H9 (cell line): ENCODE data around the gene PRSS8. TPM values are rescaled to one million over a fixed set of nuclear protein-coding genes. Genes with fewer than 3 reads are reported as not detected.
A peak's percentile ranks its signal among the peaks of the same experiment; 100 is the strongest.

ENCODE experiments used
- DNase-seq: peaks from one replicate; pipeline ENCODE4 v3.0.0-alpha.2; 2017
- H2AFZ ChIP-seq: one replicate; pipeline ENCODE4 v1.6.1; 2013; ENCODE audit warnings: mild to moderate bottlenecking, low read length, control low read depth, moderate library complexity
- H2AK5ac ChIP-seq: 2 replicates; pipeline ENCODE4 v1.6.1; 2013; ENCODE audit warnings: low read length, control low read depth, mixed read lengths; ENCODE audit not compliant: insufficient read length
- H2BK120ac ChIP-seq: one replicate; pipeline ENCODE4 v1.6.1; 2013; ENCODE audit warnings: low read depth, mild to moderate bottlenecking, low read length, control low read depth, inconsistent platforms; ENCODE audit not compliant: poor library complexity, severe bottlenecking
- H2BK12ac ChIP-seq: 2 replicates; pipeline ENCODE4 v1.6.1; 2013; ENCODE audit warnings: low read length, control low read depth, mixed read lengths, low read depth; ENCODE audit not compliant: insufficient read length
- H2BK15ac ChIP-seq: 2 replicates; pipeline ENCODE4 v1.6.1; 2013; ENCODE audit warnings: low read depth, low read length, control low read depth
- H2BK20ac ChIP-seq: one replicate; pipeline ENCODE4 v1.6.1; 2013; ENCODE audit warnings: low read depth, mild to moderate bottlenecking, low read length, control low read depth, inconsistent platforms; ENCODE audit not compliant: poor library complexity, severe bottlenecking
- H2BK5ac ChIP-seq: 2 replicates; pipeline ENCODE4 v1.6.1; 2013; ENCODE audit warnings: low read length, control low read depth, mixed read lengths; ENCODE audit not compliant: insufficient read length
- H3K14ac ChIP-seq: 2 replicates; pipeline ENCODE4 v1.6.1; 2013; ENCODE audit warnings: low read length, control low read depth; ENCODE audit not compliant: insufficient read depth
- H3K18ac ChIP-seq: 2 replicates; pipeline ENCODE4 v1.6.1; 2013; ENCODE audit warnings: low read depth, mild to moderate bottlenecking, mixed read lengths, low read length, control low read depth; ENCODE audit not compliant: insufficient read length
- H3K23ac ChIP-seq: 2 replicates; pipeline ENCODE4 v1.6.1; 2013; ENCODE audit warnings: low read length, control low read depth, mixed read lengths, low read depth; ENCODE audit not compliant: insufficient read length
- H3K23me2 ChIP-seq: 2 replicates; pipeline ENCODE4 v1.6.1; 2013; ENCODE audit warnings: low read depth, mild to moderate bottlenecking, mixed read lengths, low read length, control low read depth; ENCODE audit not compliant: insufficient read length, poor library complexity, severe bottlenecking
- H3K27ac ChIP-seq: 2 replicates; pipeline ENCODE4 v1.5.1; 2013; ENCODE audit warnings: low read length, control low read depth, mixed read lengths, low read depth; ENCODE audit not compliant: insufficient read length
- H3K27me3 ChIP-seq: 2 replicates; pipeline ENCODE4 v1.6.1; 2013; ENCODE audit warnings: low read length, control low read depth, inconsistent platforms; ENCODE audit not compliant: insufficient read depth
- H3K4ac ChIP-seq: 2 replicates; pipeline ENCODE4 v1.6.1; 2013; ENCODE audit warnings: low read depth, mild to moderate bottlenecking, control low read depth, inconsistent platforms, low read length, moderate library complexity
- H3K4me1 ChIP-seq: 2 replicates; pipeline ENCODE4 v1.6.1; 2013; ENCODE audit warnings: low read length, control low read depth, inconsistent platforms; ENCODE audit not compliant: insufficient read depth
- H3K4me2 ChIP-seq: 2 replicates; pipeline ENCODE4 v1.6.1; 2013; ENCODE audit warnings: low read length, control low read depth, mixed read lengths; ENCODE audit not compliant: insufficient read length, insufficient read depth
- H3K56ac ChIP-seq: 2 replicates; pipeline ENCODE4 v1.6.1; 2013; ENCODE audit warnings: low read depth, mild to moderate bottlenecking, mixed read lengths, low read length, control low read depth; ENCODE audit not compliant: insufficient read length
- H3K79me1 ChIP-seq: 2 replicates; pipeline ENCODE4 v1.6.1; 2013; ENCODE audit warnings: low read depth, mild to moderate bottlenecking, moderate library complexity, low read length, control low read depth, inconsistent platforms; ENCODE audit not compliant: insufficient read depth, poor library complexity, severe bottlenecking
- H3K79me2 ChIP-seq: 2 replicates; pipeline ENCODE4 v1.6.1; 2013; ENCODE audit warnings: low read length, control low read depth, inconsistent platforms; ENCODE audit not compliant: insufficient read depth
- H3K9ac ChIP-seq: 2 replicates; pipeline ENCODE4 v1.6.1; 2013; ENCODE audit warnings: low read length, control low read depth, mixed read lengths; ENCODE audit not compliant: insufficient read length; ENCODE audit errors: extremely low read depth
- H3K9me3 ChIP-seq: one replicate; pipeline ENCODE4 v1.6.1; 2013; ENCODE audit warnings: low read depth, low read length, inconsistent platforms; ENCODE audit not compliant: control insufficient read depth
- H3T11ph ChIP-seq: one replicate; pipeline ENCODE4 v1.6.1; 2013; ENCODE audit warnings: mild to moderate bottlenecking, low read length, control low read depth, inconsistent platforms
- H4K20me1 ChIP-seq: one replicate; pipeline ENCODE4 v1.6.1; 2013; ENCODE audit not compliant: control insufficient read depth, insufficient read length, insufficient read depth
- H4K5ac ChIP-seq: 2 replicates; pipeline ENCODE4 v1.6.1; 2013; ENCODE audit warnings: low read depth, mild to moderate bottlenecking, mixed read lengths, low read length, control low read depth; ENCODE audit not compliant: insufficient read length
- H4K8ac ChIP-seq: replicated peaks from 2 replicates; pipeline ENCODE4 v1.6.1; 2013; ENCODE audit warnings: low read length, control low read depth, mixed read lengths, low read depth; ENCODE audit not compliant: insufficient read length
- H4K91ac ChIP-seq: 2 replicates; pipeline ENCODE4 v1.6.1; 2013; ENCODE audit warnings: low read depth, mild to moderate bottlenecking, moderate library complexity, mixed read lengths, low read length, control low read depth; ENCODE audit not compliant: insufficient read length
- H3K27ac Mint-ChIP-seq, 3 experiments: 2 replicates in 2 of 3; 3 replicates in 1 of 3; pipeline ENCODE4 v1.8.0; 2020 to 2021; ENCODE audit warnings: mixed read lengths in 3 of 3, mild to moderate bottlenecking in 1 of 3, moderate library complexity in 1 of 3
- H3K27me3 Mint-ChIP-seq: 2 replicates; pipeline ENCODE4 v1.8.0; 2021; ENCODE audit warnings: low read depth, mild to moderate bottlenecking, moderate library complexity, mixed read lengths
- H3K36me3 Mint-ChIP-seq, 3 experiments: 2 replicates in 2 of 3; 3 replicates in 1 of 3; pipeline ENCODE4 v1.8.0; 2020 to 2021; ENCODE audit warnings: low read depth in 3 of 3, mixed read lengths in 3 of 3; ENCODE audit not compliant: insufficient read depth in 1 of 3
- H3K4me1 Mint-ChIP-seq, 2 experiments: 2 replicates each; pipeline ENCODE4 v1.8.0; 2020; ENCODE audit warnings: mixed read lengths in 2 of 2
- H3K4me3 Mint-ChIP-seq, 2 experiments: 2 replicates in 1 of 2; 3 replicates in 1 of 2; pipeline ENCODE4 v1.8.0; 2020 to 2021; ENCODE audit warnings: mild to moderate bottlenecking in 2 of 2, mixed read lengths in 2 of 2, moderate library complexity in 1 of 2
- H3K9me3 Mint-ChIP-seq, 2 experiments: 2 replicates in 1 of 2; 3 replicates in 1 of 2; pipeline ENCODE4 v1.8.0; 2020; ENCODE audit warnings: mild to moderate bottlenecking in 2 of 2, mixed read lengths in 2 of 2, moderate library complexity in 1 of 2
- WGBS: extraction: QIAGEN DNeasy Blood & Tissue Kit; methylation state at CpG from one replicate; pipeline ENCODE4 v1.1.7; 2013; ENCODE audit warnings: missing lambda C conversion rate, low lambda C conversion rate, mixed read lengths; ENCODE audit not compliant: insufficient read length; ENCODE audit errors: extremely low coverage; 5-methylcytosine and 5-hydroxymethylcytosine counted together
- total RNA-seq: library from RNA; stranded (reverse); gene quantifications from 2 replicates; pipeline ENCODE4 v1.2.1, GENCODE V29; 2021
- TF ChIP-seq, protein P1 (sequence below): fragments of 200-600 bp; sonication (generic); conservative IDR thresholded peaks from 3 replicates; pipeline ENCODE4 v1.8.0; 2021; ENCODE audit warnings: antibody characterized with exemption, mild to moderate bottlenecking

The PRSS8 gene
- total RNA-seq, 1 experiment from 2014 or later, result 64.0 TPM

DNA sequence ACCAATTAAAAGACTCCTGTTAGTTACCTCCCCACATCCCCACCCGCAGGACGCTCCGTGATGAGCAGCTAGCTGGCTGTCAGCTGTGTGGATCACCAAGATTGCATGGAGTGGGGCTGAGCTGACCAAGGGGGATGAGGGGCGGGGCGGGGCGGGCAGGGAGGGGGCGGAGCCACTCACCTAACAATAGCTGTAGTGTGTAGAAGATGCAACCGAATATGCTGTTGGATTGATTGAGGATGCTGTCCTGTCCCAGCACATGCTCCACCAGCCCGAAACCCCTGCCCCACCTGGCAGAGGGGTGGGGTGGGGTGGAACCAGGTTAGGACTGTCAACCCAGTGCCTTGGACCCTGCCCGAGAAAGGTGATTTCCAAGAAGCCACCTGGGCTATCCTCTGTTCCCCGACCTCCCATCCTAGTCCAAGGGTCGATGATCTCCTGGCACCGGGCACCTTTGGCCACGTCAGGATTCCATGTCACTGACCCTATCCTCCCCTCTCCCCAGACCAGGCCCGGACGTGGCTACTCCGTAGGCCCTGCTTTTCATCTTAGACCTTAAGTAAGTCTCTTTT, 42.3 kb downstream of the PRSS8 start:
- Histone ChIP-seq H3K4me2 (peak overlapping the region; percentile 52), H2BK15ac (no peak overlapping the region), H3K27ac (no peak overlapping the region), H3K23ac (no peak overlapping the region), H2BK5ac (no peak overlapping the region), H2AFZ (no peak overlapping the region), H3K79me1 (peaks cover 2% of the 10 kb centered on the region), H4K20me1 (peaks cover 3% of the 10 kb centered on the region), H3K4me1 (peaks cover 2% of the 10 kb centered on the region; the same call in 1 of the 2 replicates), H2BK20ac (no peak overlapping the region), H3K56ac (no peak overlapping the region), H3K23me2 (peaks cover 11% of the 10 kb centered on the region), H3K9me3 (no peaks in the 10 kb centered on the region), H2BK12ac (no peak overlapping the region), H3K9ac (no peak overlapping the region), H3K18ac (no peak overlapping the region), H3T11ph (no peak overlapping the region), H3K79me2 (peaks cover 2% of the 10 kb centered on the region; the same call in 1 of the 2 replicates), H3K27me3 (no peaks in the 10 kb centered on the region), H2BK120ac (no peak overlapping the region), H4K5ac (no peak overlapping the region), H4K91ac (no peak overlapping the region), H4K8ac (no peak overlapping the region), H3K14ac (no peak overlapping the region), H2AK5ac (no peak overlapping the region), H3K4ac (no peak overlapping the region)
- Mint-ChIP-seq H3K27me3 (no peaks in the 10 kb centered on the region; the same call in 1 of the 2 replicates), H3K4me3 (peak overlapping the region; percentile 92 to 99), H3K36me3 (peaks cover 5 to 22% (median 22%) of the 10 kb centered on the region in 3 experiments; a peak in 6 of 7 replicates), H3K27ac (no peak overlapping the region), H3K9me3 (no peaks in the 10 kb centered on the region; a peak in 1 of 5 replicates), H3K4me1 (peaks cover 9 to 15% of the 10 kb centered on the region in 2 experiments)
- DNase-seq, result peak; percentile 69
- TF ChIP-seq, protein P1, sequence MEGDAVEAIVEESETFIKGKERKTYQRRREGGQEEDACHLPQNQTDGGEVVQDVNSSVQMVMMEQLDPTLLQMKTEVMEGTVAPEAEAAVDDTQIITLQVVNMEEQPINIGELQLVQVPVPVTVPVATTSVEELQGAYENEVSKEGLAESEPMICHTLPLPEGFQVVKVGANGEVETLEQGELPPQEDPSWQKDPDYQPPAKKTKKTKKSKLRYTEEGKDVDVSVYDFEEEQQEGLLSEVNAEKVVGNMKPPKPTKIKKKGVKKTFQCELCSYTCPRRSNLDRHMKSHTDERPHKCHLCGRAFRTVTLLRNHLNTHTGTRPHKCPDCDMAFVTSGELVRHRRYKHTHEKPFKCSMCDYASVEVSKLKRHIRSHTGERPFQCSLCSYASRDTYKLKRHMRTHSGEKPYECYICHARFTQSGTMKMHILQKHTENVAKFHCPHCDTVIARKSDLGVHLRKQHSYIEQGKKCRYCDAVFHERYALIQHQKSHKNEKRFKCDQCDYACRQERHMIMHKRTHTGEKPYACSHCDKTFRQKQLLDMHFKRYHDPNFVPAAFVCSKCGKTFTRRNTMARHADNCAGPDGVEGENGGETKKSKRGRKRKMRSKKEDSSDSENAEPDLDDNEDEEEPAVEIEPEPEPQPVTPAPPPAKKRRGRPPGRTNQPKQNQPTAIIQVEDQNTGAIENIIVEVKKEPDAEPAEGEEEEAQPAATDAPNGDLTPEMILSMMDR, result no peak
- no CpG with 5 or more reads among the region's 17 CpGs for WGBS
